Measurements from ENCODE around the gene PI4KA.

The PI4KA gene

DNA sequence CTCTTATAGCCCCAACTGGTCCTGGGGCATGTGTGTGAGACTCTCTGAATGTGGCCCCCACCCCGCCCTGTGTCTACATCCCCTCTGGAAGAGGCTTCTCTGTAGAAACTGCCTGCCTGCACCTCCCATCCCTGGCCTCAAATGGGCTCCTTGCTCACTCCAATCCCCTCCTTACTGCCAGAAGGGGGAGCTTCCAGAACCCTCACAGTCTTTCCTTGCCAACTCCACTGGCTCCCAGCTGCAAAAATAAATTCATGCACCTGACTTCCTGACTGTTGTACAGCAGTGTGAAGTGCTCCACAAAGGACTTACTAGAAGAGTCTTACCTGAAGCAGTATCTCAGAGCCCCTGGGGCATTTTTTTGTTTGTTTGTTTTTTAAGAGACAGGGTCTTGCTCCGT is 99.9 kb downstream of the PI4KA start:
- H3K4me3 ChIP-seq (ENCODE audit: low read depth, low read length) = no peak overlapping the region

DNA sequence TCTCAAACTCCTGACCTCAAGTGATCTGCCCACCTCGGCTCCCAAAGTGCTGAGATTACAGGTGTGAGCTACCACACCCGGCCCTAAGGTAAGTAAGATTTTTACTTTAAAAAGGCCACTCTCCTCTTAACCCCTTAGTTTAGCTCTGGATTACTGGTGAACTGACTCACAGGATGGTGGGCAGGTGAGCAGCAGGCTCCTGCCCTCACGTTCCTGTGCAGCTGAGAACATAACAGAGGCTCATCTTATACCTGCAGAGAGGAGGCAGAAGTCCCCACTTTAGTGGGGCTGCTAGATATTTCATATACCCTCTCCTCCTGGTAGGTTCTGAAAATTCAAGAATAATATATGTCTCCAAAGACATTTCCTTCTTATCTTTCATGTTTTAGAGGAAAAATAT is 101.8 kb downstream of the PI4KA start:
- H3K9ac ChIP-seq (ENCODE audit: low read depth, low read length) = no peak overlapping the region
- no peaks in the 10 kb centered on the region for H3K27me3 ChIP-seq (ENCODE audit: control insufficient read depth, insufficient read depth, low read length)
- H3K4me3 ChIP-seq (ENCODE audit: low read depth, low read length) = no peak overlapping the region
- H3K9me3 ChIP-seq (ENCODE audit: control insufficient read depth, insufficient read depth, low read length) = no peaks in the 10 kb centered on the region
- peaks cover 6% of the 10 kb centered on the region for H3K36me3 ChIP-seq (ENCODE audit: control insufficient read depth, insufficient read depth, low read length)
- H3K4me1 ChIP-seq (ENCODE audit: control insufficient read depth, insufficient read depth, low read length) = no peaks in the 10 kb centered on the region

More for the DNA sequence above, 99.9 kb downstream of the PI4KA start:
- H3K36me3 ChIP-seq (ENCODE audit: control insufficient read depth, insufficient read depth, low read length) = no peaks in the 10 kb centered on the region
- no peak overlapping the region for H3K9ac ChIP-seq (ENCODE audit: low read depth, low read length)
- H3K27me3 ChIP-seq (ENCODE audit: control insufficient read depth, insufficient read depth, low read length) = no peaks in the 10 kb centered on the region
- no peaks in the 10 kb centered on the region for H3K4me1 ChIP-seq (ENCODE audit: control insufficient read depth, insufficient read depth, low read length)
- H3K9me3 ChIP-seq (ENCODE audit: control insufficient read depth, insufficient read depth, low read length) = no peaks in the 10 kb centered on the region

DNA sequence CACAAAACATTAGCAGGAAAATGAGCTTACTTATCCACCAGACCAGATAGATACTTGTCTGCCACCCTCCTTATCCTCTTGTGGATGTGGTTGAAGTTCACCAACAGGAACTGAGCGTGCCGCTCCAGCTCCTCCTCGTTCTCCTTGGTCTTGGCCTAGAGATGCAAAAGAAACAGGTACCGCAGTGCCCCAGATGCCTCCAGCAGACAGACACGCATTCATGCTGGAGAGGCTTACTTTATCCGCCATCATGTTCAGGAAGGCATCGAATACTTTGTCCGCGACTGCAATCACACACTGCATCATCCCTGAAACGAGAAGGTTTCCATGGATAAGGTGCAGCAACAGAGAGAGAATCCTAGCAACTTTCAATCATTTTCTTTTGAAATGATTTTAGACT is 105.7 kb downstream of the PI4KA start:
- no peak overlapping the region for H3K4me3 ChIP-seq (ENCODE audit: low read depth, low read length)
- no peaks in the 10 kb centered on the region for H3K9me3 ChIP-seq (ENCODE audit: control insufficient read depth, insufficient read depth, low read length)
- no peaks in the 10 kb centered on the region for H3K4me1 ChIP-seq (ENCODE audit: control insufficient read depth, insufficient read depth, low read length)
- H3K27me3 ChIP-seq (ENCODE audit: control insufficient read depth, insufficient read depth, low read length) = no peaks in the 10 kb centered on the region
- no peak overlapping the region for H3K9ac ChIP-seq (ENCODE audit: low read depth, low read length)
- H3K36me3 ChIP-seq (ENCODE audit: control insufficient read depth, insufficient read depth, low read length) = peaks cover 8% of the 10 kb centered on the region

DNA sequence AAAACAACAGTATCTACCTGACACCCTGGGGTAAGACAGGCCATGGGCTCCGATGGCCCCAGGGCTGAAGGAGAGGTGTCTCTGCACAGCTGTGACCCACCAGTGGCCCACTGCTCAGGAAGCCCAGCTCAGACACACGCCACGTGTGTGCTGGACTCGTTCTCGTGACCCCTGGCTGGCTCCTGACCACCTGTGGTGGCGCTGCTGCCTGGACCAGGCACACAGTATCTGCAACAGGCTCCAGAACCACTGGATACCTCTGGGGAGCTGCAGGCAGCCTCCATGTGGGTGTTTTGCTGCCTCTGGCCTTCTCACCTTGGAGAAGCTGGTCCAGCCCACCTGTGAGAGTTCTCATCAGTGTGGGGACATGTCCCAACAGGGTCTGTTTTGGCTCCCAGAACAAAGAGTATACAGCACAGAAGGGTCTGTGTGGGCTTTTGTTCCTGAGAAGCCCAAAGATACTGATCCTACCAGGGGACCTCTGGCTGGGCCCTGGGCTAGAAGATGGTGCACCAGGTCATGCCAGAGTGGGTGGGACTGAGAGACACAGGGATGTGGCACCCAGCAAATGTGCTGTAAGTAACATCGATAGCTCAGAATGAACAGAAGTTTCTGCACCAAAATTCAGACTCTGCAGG is 106.4 kb downstream of the PI4KA start:
- H3K36me3 ChIP-seq (ENCODE audit: control insufficient read depth, insufficient read depth, low read length) = peaks cover 8% of the 10 kb centered on the region
- no peak overlapping the region for H3K4me3 ChIP-seq (ENCODE audit: low read depth, low read length)
- H3K4me1 ChIP-seq (ENCODE audit: control insufficient read depth, insufficient read depth, low read length) = no peaks in the 10 kb centered on the region
- no peak overlapping the region for H3K9ac ChIP-seq (ENCODE audit: low read depth, low read length)
- H3K9me3 ChIP-seq (ENCODE audit: control insufficient read depth, insufficient read depth, low read length) = no peaks in the 10 kb centered on the region
- no peaks in the 10 kb centered on the region for H3K27me3 ChIP-seq (ENCODE audit: control insufficient read depth, insufficient read depth, low read length)

DNA sequence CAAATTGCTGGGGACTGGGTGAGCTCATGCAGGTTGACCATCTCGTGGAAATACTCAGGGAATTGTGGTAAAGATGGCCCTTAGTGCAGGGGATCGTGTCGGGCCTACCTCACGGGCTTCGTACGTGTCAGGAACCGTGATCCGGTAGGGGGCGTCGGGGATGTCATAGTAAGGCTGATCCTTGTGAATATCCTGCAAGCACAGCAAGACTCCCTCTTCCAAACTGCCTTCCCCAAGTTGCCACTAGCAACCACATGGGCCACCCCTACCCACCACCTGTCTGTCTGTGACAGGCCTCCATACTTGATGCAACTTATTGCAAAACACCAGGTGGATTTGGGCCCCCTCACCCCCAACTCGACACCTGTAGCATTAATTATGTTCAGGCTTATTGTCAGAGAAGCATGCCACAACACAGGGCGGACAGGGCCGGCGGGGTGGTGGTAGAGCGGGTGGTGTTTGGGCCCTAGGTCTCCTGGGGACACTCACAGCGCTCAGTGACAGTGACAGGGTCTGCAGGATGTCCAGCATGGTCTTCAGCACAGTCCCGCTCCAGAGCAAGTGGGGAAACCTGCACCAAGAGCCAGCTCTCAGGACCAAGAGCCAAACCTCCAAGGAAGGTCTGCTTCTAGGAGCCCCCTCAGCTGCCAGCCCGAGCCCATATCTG is 107.3 kb downstream of the PI4KA start:
- no peaks in the 10 kb centered on the region for H3K27me3 ChIP-seq (ENCODE audit: control insufficient read depth, insufficient read depth, low read length)
- no peak overlapping the region for H3K9ac ChIP-seq (ENCODE audit: low read depth, low read length)
- H3K36me3 ChIP-seq (ENCODE audit: control insufficient read depth, insufficient read depth, low read length) = peaks cover 13% of the 10 kb centered on the region
- no peak overlapping the region for H3K4me3 ChIP-seq (ENCODE audit: low read depth, low read length)
- H3K4me1 ChIP-seq (ENCODE audit: control insufficient read depth, insufficient read depth, low read length) = no peaks in the 10 kb centered on the region
- no peaks in the 10 kb centered on the region for H3K9me3 ChIP-seq (ENCODE audit: control insufficient read depth, insufficient read depth, low read length)

DNA sequence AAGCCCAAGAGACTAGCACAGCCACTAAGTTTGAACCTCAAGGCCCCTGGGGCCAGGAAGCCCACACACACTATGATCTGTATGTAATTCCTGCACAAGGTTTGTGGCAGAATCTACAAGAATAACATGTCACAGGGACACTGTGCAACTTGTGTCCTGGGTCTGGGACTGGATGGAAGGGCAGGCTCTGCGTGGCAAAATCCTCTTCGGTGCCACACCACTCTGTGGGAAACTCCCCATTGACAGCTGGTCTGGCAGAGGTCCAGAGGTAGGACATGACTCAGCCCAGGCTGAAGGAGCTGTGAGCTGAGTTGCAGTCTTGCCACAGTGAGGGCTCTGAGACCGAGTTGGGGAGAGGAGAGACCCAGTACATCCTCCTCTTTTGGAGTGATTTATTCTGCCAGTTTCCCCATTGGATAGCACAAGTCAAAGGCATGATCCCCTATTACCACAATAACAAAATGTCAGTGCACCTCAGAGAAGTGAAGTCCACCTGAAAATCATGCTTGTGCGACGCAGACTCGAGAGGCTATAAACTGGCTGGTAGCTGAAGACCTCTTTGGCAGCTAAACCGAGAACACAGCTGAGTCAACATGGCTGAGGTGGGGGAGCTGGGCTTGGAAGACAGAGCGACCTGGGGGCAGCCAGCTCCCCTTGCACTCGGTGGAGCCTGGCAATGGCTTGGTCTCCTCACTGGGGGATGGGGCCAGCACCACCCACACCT is 108.0 kb downstream of the PI4KA start:
- H3K36me3 ChIP-seq (ENCODE audit: control insufficient read depth, insufficient read depth, low read length) = peaks cover 13% of the 10 kb centered on the region

DNA sequence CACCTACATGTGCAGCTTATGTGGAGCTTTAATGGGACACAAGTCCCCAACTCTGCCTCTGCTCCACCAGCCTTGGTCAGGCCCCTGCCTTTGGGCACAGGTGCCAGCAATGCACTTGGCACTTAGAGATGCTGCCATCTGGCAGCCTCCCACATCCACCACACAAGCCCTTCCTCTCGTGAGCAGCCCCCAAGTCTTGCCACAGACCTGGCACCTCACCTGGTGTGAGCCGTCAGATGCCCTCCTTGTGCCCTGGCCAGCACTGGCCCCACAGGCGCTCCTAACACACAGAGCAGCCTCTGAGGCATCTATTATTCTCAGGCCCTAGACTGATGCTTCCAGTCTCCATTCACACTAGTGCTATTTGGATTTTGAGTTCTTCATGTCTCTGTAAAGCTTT is 109.2 kb downstream of the PI4KA start:
- Histone ChIP-seq H3K36me3 (ENCODE audit: control insufficient read depth, insufficient read depth, low read length) (peaks cover 13% of the 10 kb centered on the region), H3K9me3 (ENCODE audit: control insufficient read depth, insufficient read depth, low read length) (no peaks in the 10 kb centered on the region), H3K4me3 (ENCODE audit: low read depth, low read length) (no peak overlapping the region), H3K9ac (ENCODE audit: low read depth, low read length) (no peak overlapping the region), H3K27me3 (ENCODE audit: control insufficient read depth, insufficient read depth, low read length) (no peaks in the 10 kb centered on the region), H3K4me1 (ENCODE audit: control insufficient read depth, insufficient read depth, low read length) (no peaks in the 10 kb centered on the region)

More for the DNA sequence above, 108.0 kb downstream of the PI4KA start:
- Histone ChIP-seq H3K9ac (ENCODE audit: low read depth, low read length) (no peak overlapping the region), H3K27me3 (ENCODE audit: control insufficient read depth, insufficient read depth, low read length) (no peaks in the 10 kb centered on the region), H3K4me1 (ENCODE audit: control insufficient read depth, insufficient read depth, low read length) (no peaks in the 10 kb centered on the region), H3K4me3 (ENCODE audit: low read depth, low read length) (no peak overlapping the region), H3K9me3 (ENCODE audit: control insufficient read depth, insufficient read depth, low read length) (no peaks in the 10 kb centered on the region)

DNA sequence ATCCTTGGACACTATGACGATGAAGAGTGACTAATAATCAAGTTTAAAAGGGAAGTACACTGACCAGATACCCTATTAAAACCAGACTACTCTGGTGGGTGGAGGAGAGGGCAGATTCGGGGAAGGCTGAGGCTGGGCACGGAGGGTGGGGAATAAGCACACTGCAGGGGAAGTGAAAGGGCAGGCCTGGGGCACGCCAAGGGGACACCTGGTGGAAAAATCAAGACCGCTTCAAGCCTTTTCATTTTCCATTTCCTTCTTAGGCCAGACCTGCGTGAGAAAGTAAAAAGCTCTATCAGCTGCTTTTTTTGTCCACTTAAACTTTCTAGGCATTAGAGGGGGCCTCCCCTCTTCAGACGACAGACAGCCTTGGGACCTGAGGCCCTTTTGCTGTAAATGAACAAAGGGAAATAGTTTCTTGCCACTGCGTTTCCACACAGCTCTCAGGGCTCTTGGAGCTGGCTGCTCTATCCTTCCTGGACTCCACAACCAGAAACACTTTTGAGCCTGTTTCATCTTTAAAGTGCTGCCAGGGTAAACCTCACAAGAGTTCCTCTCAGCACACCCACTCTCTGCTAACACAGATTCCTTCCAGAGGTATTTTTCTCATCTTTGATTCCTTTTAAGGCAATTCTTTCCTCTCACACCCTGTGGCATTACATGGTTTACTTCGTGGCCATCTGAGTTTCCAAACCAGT is 109.7 kb downstream of the PI4KA start:
- Histone ChIP-seq H3K4me3 (ENCODE audit: low read depth, low read length) (no peak overlapping the region), H3K4me1 (ENCODE audit: control insufficient read depth, insufficient read depth, low read length) (no peaks in the 10 kb centered on the region), H3K36me3 (ENCODE audit: control insufficient read depth, insufficient read depth, low read length) (peaks cover 13% of the 10 kb centered on the region), H3K9me3 (ENCODE audit: control insufficient read depth, insufficient read depth, low read length) (no peaks in the 10 kb centered on the region), H3K27me3 (ENCODE audit: control insufficient read depth, insufficient read depth, low read length) (no peaks in the 10 kb centered on the region), H3K9ac (ENCODE audit: low read depth, low read length) (no peak overlapping the region)

DNA sequence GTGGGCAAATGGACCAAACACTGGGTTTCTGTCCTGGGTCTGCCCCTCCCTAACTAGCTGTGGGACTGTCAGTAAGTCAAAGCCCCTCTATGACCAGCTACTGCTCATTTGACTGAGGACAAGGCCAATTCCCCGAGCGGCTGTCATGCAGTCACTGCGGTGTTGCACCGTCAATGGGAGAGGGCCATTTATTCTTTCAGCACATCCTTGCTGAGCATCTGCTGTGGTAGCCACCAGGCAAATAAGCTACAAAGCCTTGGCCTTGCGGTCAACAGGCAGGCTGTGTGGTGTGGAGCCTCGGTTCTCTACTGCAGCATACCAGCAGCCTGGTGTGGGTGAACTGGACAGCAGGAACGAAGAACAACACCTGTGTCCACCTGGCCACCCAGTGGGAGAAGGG is 110.5 kb downstream of the PI4KA start:
- no peak overlapping the region for H3K9ac ChIP-seq (ENCODE audit: low read depth, low read length)
- no peak overlapping the region for H3K4me3 ChIP-seq (ENCODE audit: low read depth, low read length)
- H3K4me1 ChIP-seq (ENCODE audit: control insufficient read depth, insufficient read depth, low read length) = no peaks in the 10 kb centered on the region
- H3K27me3 ChIP-seq (ENCODE audit: control insufficient read depth, insufficient read depth, low read length) = no peaks in the 10 kb centered on the region
- peaks cover 13% of the 10 kb centered on the region for H3K36me3 ChIP-seq (ENCODE audit: control insufficient read depth, insufficient read depth, low read length)
- H3K9me3 ChIP-seq (ENCODE audit: control insufficient read depth, insufficient read depth, low read length) = no peaks in the 10 kb centered on the region

DNA sequence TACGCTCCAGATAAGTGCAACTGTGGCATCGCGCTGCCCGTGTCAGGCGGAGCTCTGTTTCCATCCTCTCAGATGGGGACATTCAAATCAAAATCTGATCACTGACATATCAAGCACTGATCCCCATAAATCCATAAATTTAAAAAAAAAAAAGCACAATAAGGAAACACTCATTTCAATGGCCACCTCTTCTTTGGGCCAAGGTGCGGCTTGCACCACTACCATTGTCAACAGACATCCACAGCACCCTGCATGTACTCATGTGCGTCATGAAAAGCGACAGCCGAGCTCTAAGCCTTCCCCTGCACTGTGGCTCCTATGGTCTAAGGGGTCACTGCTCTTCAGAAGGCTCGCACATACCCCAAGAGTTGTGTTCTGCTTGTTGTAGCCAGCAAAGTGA is 111.4 kb downstream of the PI4KA start:
- peaks cover 11% of the 10 kb centered on the region for H3K36me3 ChIP-seq (ENCODE audit: control insufficient read depth, insufficient read depth, low read length)

DNA sequence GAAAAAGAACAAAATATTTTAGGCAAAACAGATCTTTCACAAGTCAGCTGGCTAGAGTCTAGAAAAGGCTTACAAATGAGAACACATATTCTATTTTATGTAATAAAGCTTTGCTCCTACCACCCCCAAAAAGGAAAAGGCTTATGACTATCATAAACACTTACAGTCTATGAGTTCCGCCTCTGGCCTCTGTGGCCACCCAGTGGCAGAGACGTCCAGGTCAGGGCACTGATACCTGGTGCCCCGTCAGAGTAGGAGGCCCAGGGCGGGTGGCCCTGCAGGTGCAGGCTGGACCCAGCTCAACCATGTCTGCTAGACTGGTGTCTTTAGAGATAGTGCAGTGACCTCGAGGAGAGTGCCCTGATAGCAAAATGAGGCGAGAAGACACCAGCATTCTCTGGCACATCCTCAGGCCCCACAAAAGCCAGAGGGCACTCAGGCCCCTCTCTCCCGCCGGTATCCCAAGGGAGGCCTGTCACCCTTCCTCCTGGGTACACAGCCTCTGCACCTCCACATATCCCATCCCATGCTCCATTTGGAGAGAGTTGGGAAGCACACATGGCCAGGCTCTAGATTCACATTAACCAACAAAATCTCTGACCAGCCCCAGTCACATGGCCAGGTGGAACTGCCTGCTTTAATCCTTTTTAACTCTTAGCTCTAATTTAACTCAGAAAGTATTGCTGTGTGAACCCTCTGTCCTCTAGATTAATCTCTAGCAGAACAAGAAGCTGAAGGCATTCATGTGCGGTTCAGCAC is 112.0 kb downstream of the PI4KA start:
- H3K4me3 ChIP-seq (ENCODE audit: low read depth, low read length) = no peak overlapping the region
- peaks cover 8% of the 10 kb centered on the region for H3K36me3 ChIP-seq (ENCODE audit: control insufficient read depth, insufficient read depth, low read length)
- no peaks in the 10 kb centered on the region for H3K9me3 ChIP-seq (ENCODE audit: control insufficient read depth, insufficient read depth, low read length)
- H3K27me3 ChIP-seq (ENCODE audit: control insufficient read depth, insufficient read depth, low read length) = no peaks in the 10 kb centered on the region
- no peak overlapping the region for H3K9ac ChIP-seq (ENCODE audit: low read depth, low read length)
- no peaks in the 10 kb centered on the region for H3K4me1 ChIP-seq (ENCODE audit: control insufficient read depth, insufficient read depth, low read length)

More for the DNA sequence above, 111.4 kb downstream of the PI4KA start:
- Histone ChIP-seq H3K27me3 (ENCODE audit: control insufficient read depth, insufficient read depth, low read length) (no peaks in the 10 kb centered on the region), H3K4me3 (ENCODE audit: low read depth, low read length) (no peak overlapping the region), H3K9ac (ENCODE audit: low read depth, low read length) (no peak overlapping the region), H3K9me3 (ENCODE audit: control insufficient read depth, insufficient read depth, low read length) (no peaks in the 10 kb centered on the region), H3K4me1 (ENCODE audit: control insufficient read depth, insufficient read depth, low read length) (no peaks in the 10 kb centered on the region)

Measured in iPS-15b (cell line).